HCT116 (cell line): Measurements from ENCODE around the gene RAB5A. TPM values are rescaled to one million over a fixed set of nuclear protein-coding genes. Genes with fewer than 3 reads are reported as not detected.

Experiments used
- total RNA-seq: library from RNA; stranded (reverse); gene quantifications from one replicate; pipeline ENCODE4 v1.2.1, GENCODE V29; 2021; ENCODE audit not compliant: unreplicated experiment

The RAB5A gene
- total RNA-seq, 1 experiment from 2014 or later, result 45.0 TPM

Other genes with a start within 250 kb of the RAB5A start
- gene EFHB, start 12.9 kb upstream of the RAB5A start, total RNA-seq, result 0.30 TPM
- gene PP2D1, start 65.2 kb downstream of the RAB5A start, total RNA-seq, result not detected
- 3.7 TPM for gene KAT2B, start 93.3 kb downstream of the RAB5A start, total RNA-seq
- 23.5 TPM for gene SGO1, start 239.1 kb downstream of the RAB5A start, total RNA-seq